ENCODE measurements around the gene IFNW1.

- TF ChIP-seq POLR2A (IDR thresholded peaks at IDR 0.05) (no peak), CTCF (IDR thresholded peaks at IDR 0.05) (no peak), EP300 (IDR thresholded peaks at IDR 0.05) (no peak)
Observed at GRCh38 chr9:21097817-21098216, 43.8 kb downstream of the IFNW1 start.

Measured in tibial nerve (tissue), 4 donors.